MM.1S (cell line): ENCODE data around the gene LZIC.

Experiments
- CTCF ChIP-seq: fragments of 300-600 bp; sonication (generic); IDR thresholded peaks from 2 replicates; pipeline ENCODE4 v1.5.1; 2016; ENCODE audit warnings: antibody characterized with exemption, low read length, mixed read lengths
- EZH2phosphoT487 ChIP-seq: fragments of 300-600 bp; sonication (generic); IDR thresholded peaks from 2 replicates; pipeline ENCODE4 v1.6.1; 2018; ENCODE audit warnings: antibody characterized with exemption, low read length

- TF ChIP-seq CTCF (no peak), EZH2phosphoT487 (no peak)
Observed at GRCh38 chr1:9910076-9910422, 33.1 kb downstream of the LZIC start, which contains the start of gene CTNNBIP1.
